Hepatocyte (in vitro differentiated cells): ENCODE measurements around the gene ZFAND2A. TPM values are rescaled to one million over a fixed set of nuclear protein-coding genes. Genes with fewer than 3 reads are reported as not detected.

Experiments
- DNase-seq: peaks from one replicate; pipeline ENCODE4 v3.0.0-alpha.2; 2016; ENCODE audit warnings: low spot score
- H2AFZ ChIP-seq: fragments of 200-600 bp; sonication (generic); 2 replicates; pipeline ENCODE4 v1.6.0; 2016; ENCODE audit warnings: antibody characterized with exemption, mild to moderate bottlenecking
- H3K27ac ChIP-seq: fragments of 200-600 bp; sonication (generic); 2 replicates; pipeline ENCODE4 v1.5.1; 2016; ENCODE audit warnings: mild to moderate bottlenecking
- H3K27me3 ChIP-seq: fragments of 200-600 bp; sonication (generic); 2 replicates; pipeline ENCODE4 v1.6.1; 2016
- H3K36me3 ChIP-seq: fragments of 200-600 bp; sonication (generic); replicated peaks from 2 replicates; pipeline ENCODE4 v1.5.1; 2016; ENCODE audit warnings: low read depth; ENCODE audit not compliant: insufficient read depth
- H3K4me1 ChIP-seq: fragments of 200-600 bp; sonication (generic); 2 replicates; pipeline ENCODE4 v1.5.1; 2016; ENCODE audit warnings: mild to moderate bottlenecking, moderate library complexity; ENCODE audit not compliant: insufficient read depth
- H3K4me2 ChIP-seq: fragments of 200-600 bp; sonication (generic); 2 replicates; pipeline ENCODE4 v1.6.0; 2016
- H3K4me3 ChIP-seq: fragments of 200-600 bp; sonication (generic); 2 replicates; pipeline ENCODE4 v1.5.1; 2016; ENCODE audit warnings: mild to moderate bottlenecking
- H3K79me2 ChIP-seq: fragments of 200-600 bp; sonication (generic); 2 replicates; pipeline ENCODE4 v1.6.0; 2017; ENCODE audit warnings: mild to moderate bottlenecking
- H3K9me2 ChIP-seq: fragments of 200-600 bp; sonication (generic); replicated peaks from 2 replicates; pipeline ENCODE4 v1.6.0; 2017; ENCODE audit warnings: mild to moderate bottlenecking; ENCODE audit not compliant: insufficient read depth
- H3K9me3 ChIP-seq: fragments of 200-600 bp; sonication (generic); 2 replicates; pipeline ENCODE4 v1.5.1; 2016; ENCODE audit warnings: low read depth, mild to moderate bottlenecking
- H4K20me1 ChIP-seq: fragments of 200-600 bp; sonication (generic); 2 replicates; pipeline ENCODE4 v1.6.0; 2016; ENCODE audit warnings: mild to moderate bottlenecking; ENCODE audit not compliant: insufficient read depth, poor library complexity, severe bottlenecking
- CTCF ChIP-seq: fragments of 200-600 bp; sonication (generic); IDR thresholded peaks from 2 replicates; pipeline ENCODE4 v1.5.1; 2016; ENCODE audit warnings: antibody characterized with exemption, mild to moderate bottlenecking; ENCODE audit not compliant: poor library complexity
- EZH2 ChIP-seq: fragments of 200-600 bp; sonication (generic); IDR thresholded peaks from 2 replicates; pipeline ENCODE4 v1.6.1; 2016; ENCODE audit warnings: antibody characterized with exemption, mild to moderate bottlenecking, borderline replicate concordance
- EZH2phosphoT487 ChIP-seq: fragments of 200-600 bp; sonication (generic); IDR thresholded peaks from one replicate; pipeline ENCODE4 v1.6.1; 2018; ENCODE audit warnings: antibody characterized with exemption, mild to moderate bottlenecking, low read depth, moderate library complexity; ENCODE audit not compliant: unreplicated experiment, severe bottlenecking
- WGBS: methylation state at CpG from one replicate; pipeline ENCODE4 v1.1.6; 2016; ENCODE audit warnings: low lambda C conversion rate; ENCODE audit errors: missing lambda C conversion rate; 5-methylcytosine and 5-hydroxymethylcytosine counted together
- polyA plus RNA-seq: library from polyadenylated mRNA; unstranded; fragments of >200 nt; fragmentation: Nextera tagmentation; extraction: Ambion mirVana; gene quantifications from 2 replicates; pipeline ENCODE4 v1.2.1, GENCODE V29; 2016
- total RNA-seq: library from RNA; depleted of rRNA; stranded (reverse); fragments of >200 nt; gene quantifications from 2 replicates; pipeline ENCODE4 v1.2.3, GENCODE V29; 2014

The ZFAND2A gene
- total and polyA plus RNA-seq, 2 experiments from 2014 or later: 35.4 to 54.3 TPM

- WGBS: 92% methylated on average over 10 of the region's 10 CpGs
- DNase-seq: no peak
Measured at GRCh38 chr7:1189986-1190772, 30.2 kb upstream of the ZFAND2A start.

GRCh38 chr7:1188720-1189294 lies 28.8 kb upstream of the ZFAND2A start:
- H3K36me3 ChIP-seq: no peaks in the 10 kb centered on the region

More at GRCh38 chr7:1189986-1190772, 30.2 kb upstream of the ZFAND2A start:
- Histone ChIP-seq H3K27me3 (peaks cover 46% of the 10 kb centered on the region), H3K4me2 (no peak overlapping the region), H3K9me2 (no peaks in the 10 kb centered on the region), H3K36me3 (no peaks in the 10 kb centered on the region), H3K27ac (no peak overlapping the region), H4K20me1 (no peaks in the 10 kb centered on the region), H3K4me1 (no peaks in the 10 kb centered on the region), H3K79me2 (no peaks in the 10 kb centered on the region), H3K9me3 (no peaks in the 10 kb centered on the region), H3K4me3 (no peak overlapping the region), H2AFZ (no peak overlapping the region)
- no peak for TF ChIP-seq EZH2
- no peak for TF ChIP-seq EZH2phosphoT487
- no peak for TF ChIP-seq CTCF

GRCh38 chr7:1187127-1187526 lies 27.1 kb upstream of the ZFAND2A start:
- Histone ChIP-seq H3K79me2 (no peaks in the 10 kb centered on the region), H3K27me3 (peaks cover 31% of the 10 kb centered on the region), H3K4me2 (no peak overlapping the region), H3K27ac (no peak overlapping the region), H3K4me3 (no peak overlapping the region), H3K4me1 (no peaks in the 10 kb centered on the region), H3K36me3 (no peaks in the 10 kb centered on the region), H2AFZ (no peak overlapping the region), H3K9me2 (no peaks in the 10 kb centered on the region), H3K9me3 (no peaks in the 10 kb centered on the region), H4K20me1 (no peaks in the 10 kb centered on the region)
- WGBS: 85% methylated on average over 11 of the region's 11 CpGs
- TF ChIP-seq CTCF (no peak), EZH2phosphoT487 (no peak), EZH2 (no peak)
- DNase-seq: no peak

More at GRCh38 chr7:1188720-1189294, 28.8 kb upstream of the ZFAND2A start:
- Histone ChIP-seq H3K9me3 (no peaks in the 10 kb centered on the region), H3K27ac (no peak overlapping the region), H4K20me1 (no peaks in the 10 kb centered on the region), H3K79me2 (no peaks in the 10 kb centered on the region), H3K27me3 (peaks cover 37% of the 10 kb centered on the region), H3K9me2 (no peaks in the 10 kb centered on the region), H3K4me1 (no peaks in the 10 kb centered on the region), H2AFZ (no peak overlapping the region), H3K4me2 (no peak overlapping the region), H3K4me3 (no peak overlapping the region)
- 92% methylated on average over 6 of the region's 6 CpGs for WGBS
- TF ChIP-seq CTCF (no peak), EZH2phosphoT487 (no peak), EZH2 (no peak)
- no peak for DNase-seq
